Hepatocyte (in vitro differentiated cells): ENCODE data around the gene HLA-DOB.

Experiments used
- EZH2 ChIP-seq: fragments of 200-600 bp; sonication (generic); IDR thresholded peaks from 2 replicates; pipeline ENCODE4 v1.6.1; 2016; ENCODE audit warnings: antibody characterized with exemption, mild to moderate bottlenecking, borderline replicate concordance
- EZH2phosphoT487 ChIP-seq: fragments of 200-600 bp; sonication (generic); IDR thresholded peaks from one replicate; pipeline ENCODE4 v1.6.1; 2018; ENCODE audit warnings: antibody characterized with exemption, mild to moderate bottlenecking, low read depth, moderate library complexity; ENCODE audit not compliant: unreplicated experiment, severe bottlenecking
- TF ChIP-seq, protein P1 (sequence below): fragments of 200-600 bp; sonication (generic); IDR thresholded peaks from 2 replicates; pipeline ENCODE4 v1.5.1; 2016; ENCODE audit warnings: antibody characterized with exemption, mild to moderate bottlenecking; ENCODE audit not compliant: poor library complexity

DNA sequence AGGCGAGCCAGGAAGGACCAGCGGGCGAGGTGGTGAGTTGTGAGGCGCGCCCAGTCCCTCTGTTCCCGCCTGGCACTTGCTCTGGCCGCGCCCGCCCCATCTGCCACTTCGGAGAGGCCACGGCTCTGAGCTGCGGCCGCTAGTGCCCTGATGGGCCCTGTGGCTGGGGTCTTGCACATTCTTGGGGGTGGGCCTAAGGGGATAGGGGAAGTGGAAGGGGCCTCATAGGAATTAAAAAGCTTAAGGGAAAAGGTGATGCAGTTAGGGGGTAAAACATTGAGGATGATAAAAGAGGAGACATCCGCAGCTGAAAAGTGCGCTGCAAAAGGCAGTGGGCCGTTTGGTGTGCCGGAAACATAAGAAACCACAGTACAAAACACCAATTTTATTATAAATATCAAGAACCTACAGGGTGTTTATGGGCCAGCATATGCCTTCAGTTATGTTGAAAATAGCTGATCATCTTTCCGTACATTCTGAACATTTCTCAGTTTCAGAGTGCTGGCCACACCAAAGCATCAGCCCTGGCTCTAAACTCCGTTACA lies 28.1 kb upstream of the HLA-DOB start:
- TF ChIP-seq, protein P1, sequence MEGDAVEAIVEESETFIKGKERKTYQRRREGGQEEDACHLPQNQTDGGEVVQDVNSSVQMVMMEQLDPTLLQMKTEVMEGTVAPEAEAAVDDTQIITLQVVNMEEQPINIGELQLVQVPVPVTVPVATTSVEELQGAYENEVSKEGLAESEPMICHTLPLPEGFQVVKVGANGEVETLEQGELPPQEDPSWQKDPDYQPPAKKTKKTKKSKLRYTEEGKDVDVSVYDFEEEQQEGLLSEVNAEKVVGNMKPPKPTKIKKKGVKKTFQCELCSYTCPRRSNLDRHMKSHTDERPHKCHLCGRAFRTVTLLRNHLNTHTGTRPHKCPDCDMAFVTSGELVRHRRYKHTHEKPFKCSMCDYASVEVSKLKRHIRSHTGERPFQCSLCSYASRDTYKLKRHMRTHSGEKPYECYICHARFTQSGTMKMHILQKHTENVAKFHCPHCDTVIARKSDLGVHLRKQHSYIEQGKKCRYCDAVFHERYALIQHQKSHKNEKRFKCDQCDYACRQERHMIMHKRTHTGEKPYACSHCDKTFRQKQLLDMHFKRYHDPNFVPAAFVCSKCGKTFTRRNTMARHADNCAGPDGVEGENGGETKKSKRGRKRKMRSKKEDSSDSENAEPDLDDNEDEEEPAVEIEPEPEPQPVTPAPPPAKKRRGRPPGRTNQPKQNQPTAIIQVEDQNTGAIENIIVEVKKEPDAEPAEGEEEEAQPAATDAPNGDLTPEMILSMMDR, result no peak
- no peak for TF ChIP-seq EZH2phosphoT487
- TF ChIP-seq EZH2, result no peak
